Activated CD4-positive, alpha-beta T cell treated with anti-CD3 and anti-CD28 coated beads for 4 hours (primary cell): Measurements from ENCODE around the gene ZDHHC14.

Experiments used
- DNase-seq, 2 donors: peaks; one replicate each; pipeline ENCODE4 v3.0.0-alpha.2; 2020

The ZDHHC14 gene

DNA sequence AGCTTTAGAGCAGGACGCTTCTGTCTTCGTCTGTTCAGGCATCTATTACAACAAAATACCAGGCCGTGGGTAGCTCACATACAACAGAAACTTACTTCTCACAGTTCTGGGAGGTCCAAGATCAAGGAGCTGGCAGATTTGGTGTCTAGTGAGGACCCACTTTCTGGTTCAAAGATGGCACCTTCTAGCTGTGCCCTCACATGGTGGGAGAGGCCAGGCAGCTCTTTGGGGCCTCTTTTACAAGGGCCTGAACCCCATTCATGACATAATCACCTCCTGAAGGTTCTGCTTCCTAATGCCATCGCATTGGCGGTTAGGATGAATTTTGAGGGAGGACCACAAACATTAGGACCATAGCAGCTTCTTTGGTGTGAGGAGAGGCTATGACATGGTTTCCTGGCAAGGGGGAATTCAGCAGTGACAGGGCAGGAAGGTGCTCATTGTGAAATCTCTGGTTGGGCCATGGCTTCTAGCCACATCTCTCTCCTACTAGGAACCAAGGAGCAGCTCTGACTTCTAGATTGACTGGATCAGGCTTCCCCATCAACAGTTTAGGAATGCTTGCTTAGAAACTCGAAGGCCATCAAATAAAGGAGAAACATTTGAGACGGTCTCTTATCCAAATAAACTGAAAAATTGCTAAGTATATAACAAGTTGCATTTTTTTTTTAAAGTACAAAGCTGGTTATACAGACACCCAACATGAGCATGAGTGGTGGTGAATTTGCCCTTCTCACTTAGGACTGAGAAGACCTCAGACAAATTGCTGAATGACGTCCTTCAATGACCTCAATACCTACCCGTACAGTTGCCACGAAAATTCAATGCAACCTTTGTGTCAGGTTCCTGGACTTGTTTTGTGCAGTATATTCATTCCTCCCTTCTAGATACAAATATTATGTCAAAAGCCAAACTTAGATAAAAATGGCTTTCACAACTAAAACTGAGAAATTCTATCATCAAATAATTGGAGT is 140.7 kb downstream of the ZDHHC14 start:
- DNase-seq = no peak

DNA sequence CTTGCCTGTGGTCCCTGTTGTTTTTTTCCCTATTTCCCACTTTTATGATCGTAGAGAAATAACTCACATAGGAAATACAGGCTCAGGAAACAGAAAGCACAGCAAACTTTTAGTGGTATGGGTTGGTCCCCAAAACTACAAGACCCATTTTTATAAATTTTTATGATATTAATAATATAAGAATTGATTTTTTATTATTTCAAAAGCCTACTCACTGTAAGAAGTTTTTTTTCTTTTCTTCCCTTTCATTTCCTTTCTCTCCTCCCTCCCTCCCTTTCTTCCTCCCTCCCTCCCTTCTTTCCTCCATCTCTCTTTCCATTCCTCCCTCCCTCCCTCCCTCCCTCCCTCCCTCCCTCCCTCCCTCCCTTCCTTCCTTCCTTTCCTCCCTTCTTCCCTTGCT is 141.5 kb downstream of the ZDHHC14 start:
- no peak for DNase-seq

- no peak for DNase-seq
Measured at GRCh38 chr6:157524735-157525134, 143.7 kb downstream of the ZDHHC14 start.

DNA sequence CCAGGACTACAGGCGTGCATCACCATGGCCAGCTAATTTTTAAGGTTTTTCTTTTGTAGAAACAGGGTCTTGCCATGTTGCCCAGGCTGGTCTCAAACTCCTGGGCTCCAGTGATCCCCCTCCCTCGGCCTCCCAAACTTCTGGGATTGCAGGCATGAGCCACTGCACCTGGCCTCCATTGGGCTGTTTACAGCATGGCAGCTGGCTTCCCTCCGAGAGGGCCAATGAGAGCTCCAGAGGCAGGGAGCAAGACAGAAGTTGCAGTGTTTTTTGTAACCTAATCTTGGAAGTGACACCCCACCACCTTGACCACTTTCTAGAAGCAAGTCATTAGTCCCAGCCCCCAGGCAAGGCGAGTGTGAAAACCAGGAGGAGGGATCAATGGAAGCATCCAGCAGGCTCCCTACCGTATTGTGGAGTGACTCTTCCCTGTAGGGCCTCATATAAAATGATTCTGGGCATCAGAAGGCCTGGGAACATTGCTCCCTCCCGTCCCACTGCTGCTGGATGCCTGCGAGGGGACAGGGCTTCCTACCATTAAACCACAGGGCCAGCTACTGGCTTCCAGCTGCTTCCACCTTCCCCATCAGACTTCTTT is 144.4 kb downstream of the ZDHHC14 start:
- DNase-seq = no peak

GRCh38 chr6:157525918-157526425 is 145.0 kb downstream of the ZDHHC14 start:
- no peak for DNase-seq

DNA sequence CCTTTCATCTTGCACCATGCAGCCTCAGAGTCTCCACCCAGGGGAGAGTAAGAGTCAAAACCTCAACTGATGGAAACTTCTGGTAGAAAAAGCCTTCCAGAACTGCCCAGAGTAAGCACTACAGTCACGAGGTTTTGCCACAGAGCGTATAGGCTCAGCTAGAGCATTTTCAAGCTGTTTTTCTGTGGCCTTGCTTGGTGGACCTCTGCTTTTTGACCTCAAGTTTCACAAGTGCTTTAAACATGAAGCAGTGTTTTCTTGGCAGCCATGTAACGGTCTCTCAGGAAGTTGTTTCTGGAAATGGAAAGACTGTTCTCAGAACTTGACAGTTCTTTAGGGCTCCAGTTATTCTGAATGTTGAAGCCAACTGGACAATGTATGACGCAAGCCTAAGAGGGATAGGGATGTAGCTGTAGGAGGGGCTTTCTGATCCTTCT is 146.5 kb downstream of the ZDHHC14 start:
- DNase-seq = no peak

- no peak for DNase-seq
Measured at GRCh38 chr6:157528931-157529653, 148.1 kb downstream of the ZDHHC14 start.

- no peak for DNase-seq
Measured at GRCh38 chr6:157529654-157530039, 148.7 kb downstream of the ZDHHC14 start.

- DNase-seq = no peak
Measured at GRCh38 chr6:157530126-157530525, 149.1 kb downstream of the ZDHHC14 start.

DNA sequence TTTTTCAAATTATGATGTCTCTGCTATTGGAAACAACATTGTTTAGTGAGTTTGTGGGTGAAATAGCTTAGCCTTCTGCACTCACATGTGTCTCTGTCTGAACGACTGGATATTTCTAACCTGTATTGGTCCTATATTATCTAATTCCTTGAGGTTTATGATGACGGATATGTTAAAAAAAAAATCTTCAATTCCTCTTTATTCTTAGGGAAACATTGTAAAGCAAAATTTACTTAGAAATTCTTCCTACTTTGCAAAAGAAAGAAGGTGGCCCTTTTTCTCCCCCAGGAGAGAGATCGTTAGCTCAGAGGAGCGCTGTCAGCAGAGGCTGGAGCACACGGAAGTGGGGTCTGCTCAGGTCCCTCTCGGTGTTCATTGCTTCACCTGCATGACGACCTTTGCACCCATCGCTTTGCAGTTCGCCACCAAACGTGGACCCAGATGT is 149.8 kb downstream of the ZDHHC14 start:
- DNase-seq = no peak

DNA sequence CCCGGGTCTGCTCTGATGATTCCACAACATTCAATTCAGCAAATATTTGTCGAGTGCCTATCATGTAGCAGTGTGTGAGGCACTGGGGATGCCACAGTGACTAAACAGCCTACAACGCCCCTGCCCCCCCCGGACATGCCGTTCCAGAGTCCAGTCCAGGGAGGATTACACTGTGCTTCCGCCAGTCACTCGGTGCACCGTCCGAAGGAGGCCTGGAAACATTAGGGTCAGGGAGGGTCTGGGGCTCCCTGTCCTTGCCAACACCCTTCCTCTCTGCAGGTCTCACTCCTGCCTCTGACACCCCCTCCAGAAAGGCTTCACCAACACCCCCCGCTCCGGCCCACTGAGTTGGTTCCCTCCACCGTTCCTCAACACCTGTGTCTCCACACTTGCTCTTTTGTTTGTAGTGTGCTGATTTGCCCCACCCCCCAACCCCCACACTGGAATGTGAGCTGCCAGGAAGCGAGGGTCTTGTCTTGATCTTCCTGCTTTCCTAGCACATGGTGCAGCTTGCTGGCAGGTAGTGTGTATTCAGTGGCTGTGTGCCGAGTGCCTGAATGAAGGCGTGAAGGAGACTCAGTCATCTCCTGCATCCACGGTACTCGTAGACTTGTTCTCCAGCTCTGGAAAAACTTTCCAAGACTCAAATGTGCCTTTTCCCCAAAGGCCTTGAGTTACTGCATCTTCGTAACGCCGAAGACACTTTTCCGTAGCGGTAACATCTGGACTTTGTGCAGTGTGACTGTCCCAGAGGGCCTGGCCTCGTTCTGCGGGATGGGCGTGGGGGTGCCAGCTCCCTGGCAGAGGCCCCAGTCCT is 150.4 kb downstream of the ZDHHC14 start:
- no peak for DNase-seq

GRCh38 chr6:157531986-157532365 is 151.0 kb downstream of the ZDHHC14 start:
- DNase-seq = no peak

GRCh38 chr6:157533048-157533871 is 152.3 kb downstream of the ZDHHC14 start:
- DNase-seq = no peak

GRCh38 chr6:157534134-157534871 is 153.3 kb downstream of the ZDHHC14 start:
- no peak for DNase-seq

DNA sequence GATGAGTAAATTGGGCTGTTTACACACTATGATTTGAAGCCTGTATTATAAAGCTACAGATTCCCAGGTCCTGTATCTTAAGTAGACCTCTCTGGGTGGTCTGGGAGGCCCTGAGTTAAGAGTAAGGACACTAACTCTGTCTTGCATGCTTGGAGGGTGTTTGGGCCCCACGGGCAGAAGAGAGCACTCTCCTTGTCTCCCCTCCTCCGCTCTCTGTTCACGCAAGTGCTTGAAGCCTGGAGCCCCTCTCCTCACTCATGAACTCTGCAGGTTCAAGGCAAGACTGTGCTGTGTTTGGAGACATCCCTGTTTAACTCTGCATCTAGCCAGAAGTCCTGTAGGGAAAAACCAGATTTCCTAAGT is 154.0 kb downstream of the ZDHHC14 start:
- DNase-seq = no peak

GRCh38 chr6:157535340-157536222 is 154.6 kb downstream of the ZDHHC14 start:
- no peak for DNase-seq

DNA sequence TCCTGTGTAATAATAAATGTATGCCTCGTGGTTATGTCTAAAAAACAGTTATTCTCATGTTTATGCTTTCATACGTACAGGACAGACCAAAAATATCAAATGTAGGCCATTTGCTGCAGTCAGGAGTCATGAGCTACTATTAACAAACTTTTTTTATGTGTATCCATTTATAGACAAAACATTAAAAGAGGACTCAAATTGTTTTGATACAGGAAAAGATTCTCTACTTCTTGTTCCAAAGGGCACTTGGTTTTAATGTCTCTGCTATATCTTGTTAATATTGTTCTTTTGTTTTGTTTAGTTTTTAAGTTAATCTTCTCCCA is 155.2 kb downstream of the ZDHHC14 start:
- no peak for DNase-seq

GRCh38 chr6:157537556-157537955 is 156.6 kb downstream of the ZDHHC14 start:
- DNase-seq = no peak

- DNase-seq = no peak
Measured at GRCh38 chr6:157538168-157538567, 157.2 kb downstream of the ZDHHC14 start.

DNA sequence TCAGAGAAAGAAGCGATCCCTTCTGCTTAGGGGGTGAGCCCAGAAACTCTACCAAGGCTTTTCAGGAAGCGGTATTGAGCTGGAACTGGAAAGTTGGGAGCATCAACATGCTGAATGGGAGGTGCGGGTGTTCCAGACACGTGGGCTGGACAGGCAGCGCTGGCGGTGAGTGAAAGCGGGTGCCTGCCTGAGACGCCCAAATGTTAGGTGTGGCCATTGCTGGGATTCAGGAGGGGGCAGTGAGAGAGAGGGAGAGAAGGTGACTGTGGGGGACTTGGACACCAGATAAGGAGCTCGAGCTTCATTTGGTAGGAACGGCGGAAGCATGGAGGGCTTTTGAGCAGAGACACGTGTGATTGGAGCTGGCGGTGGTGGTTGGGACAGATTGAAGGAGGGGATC is 157.7 kb downstream of the ZDHHC14 start:
- DNase-seq = no peak
